HG03039 (cell line): ENCODE measurements around the gene TGM1.
A peak's percentile ranks its signal among the peaks of the same experiment; 100 is the strongest.

Source experiments
- ATAC-seq: cut with Tn5 transposase; IDR thresholded peaks from one replicate; pipeline ENCODE4 v1.9.1; 2021; ENCODE audit warnings: mild to moderate bottlenecking, moderate library complexity; ENCODE audit not compliant: unreplicated experiment

The TGM1 gene

GRCh38 chr14:24271134-24271833 is 8.3 kb upstream of the TGM1 start, which contains the start of gene RABGGTA:
Gene RABGGTA (minus strand): TSS chr14:24271597. CDS start chr14:24271115, 482 bp downstream.
- peak; percentile 81 for ATAC-seq

GRCh38 chr14:24270537-24271133 is 7.7 kb upstream of the TGM1 start:
- no peak for ATAC-seq

GRCh38 chr14:24269910-24270536 is 7.0 kb upstream of the TGM1 start:
- ATAC-seq = no peak

GRCh38 chr14:24269368-24269767 is 6.4 kb upstream of the TGM1 start:
- ATAC-seq = no peak

GRCh38 chr14:24268225-24268624 is 5.2 kb upstream of the TGM1 start:
- no peak for ATAC-seq

- no peak for ATAC-seq
Observed at GRCh38 chr14:24267516-24267915, 4.5 kb upstream of the TGM1 start.

- ATAC-seq = no peak
Observed at GRCh38 chr14:24266344-24267244, 3.6 kb upstream of the TGM1 start.

GRCh38 chr14:24264298-24264697 is 1.3 kb upstream of the TGM1 start:
- no peak for ATAC-seq

GRCh38 chr14:24263848-24264247 is 871 bp upstream of the TGM1 start:
- no peak for ATAC-seq

GRCh38 chr14:24261969-24262327 is 1.0 kb downstream of the TGM1 start:
- ATAC-seq = no peak

GRCh38 chr14:24261256-24261968 is 1.6 kb downstream of the TGM1 start:
- ATAC-seq = no peak

- ATAC-seq = no peak
Observed at GRCh38 chr14:24260780-24261157, 2.2 kb downstream of the TGM1 start.

- ATAC-seq = no peak
Observed at GRCh38 chr14:24260026-24260779, 2.8 kb downstream of the TGM1 start.

GRCh38 chr14:24259282-24260025 is 3.5 kb downstream of the TGM1 start:
- no peak for ATAC-seq

GRCh38 chr14:24258548-24259265 is 4.3 kb downstream of the TGM1 start:
- no peak for ATAC-seq

- no peak for ATAC-seq
Observed at GRCh38 chr14:24258119-24258518, 4.9 kb downstream of the TGM1 start.

GRCh38 chr14:24256960-24257359 is 6.0 kb downstream of the TGM1 start:
- no peak for ATAC-seq

- ATAC-seq = no peak
Observed at GRCh38 chr14:24255931-24256711, 6.9 kb downstream of the TGM1 start.
